ENCODE results near the gene FRMD4A.
"Not testable (repeated sequence)": the region's sequence is repeated elsewhere in the genome, so short reads cannot be mapped to it uniquely, and the experiment has no call there.

The FRMD4A gene

DNA sequence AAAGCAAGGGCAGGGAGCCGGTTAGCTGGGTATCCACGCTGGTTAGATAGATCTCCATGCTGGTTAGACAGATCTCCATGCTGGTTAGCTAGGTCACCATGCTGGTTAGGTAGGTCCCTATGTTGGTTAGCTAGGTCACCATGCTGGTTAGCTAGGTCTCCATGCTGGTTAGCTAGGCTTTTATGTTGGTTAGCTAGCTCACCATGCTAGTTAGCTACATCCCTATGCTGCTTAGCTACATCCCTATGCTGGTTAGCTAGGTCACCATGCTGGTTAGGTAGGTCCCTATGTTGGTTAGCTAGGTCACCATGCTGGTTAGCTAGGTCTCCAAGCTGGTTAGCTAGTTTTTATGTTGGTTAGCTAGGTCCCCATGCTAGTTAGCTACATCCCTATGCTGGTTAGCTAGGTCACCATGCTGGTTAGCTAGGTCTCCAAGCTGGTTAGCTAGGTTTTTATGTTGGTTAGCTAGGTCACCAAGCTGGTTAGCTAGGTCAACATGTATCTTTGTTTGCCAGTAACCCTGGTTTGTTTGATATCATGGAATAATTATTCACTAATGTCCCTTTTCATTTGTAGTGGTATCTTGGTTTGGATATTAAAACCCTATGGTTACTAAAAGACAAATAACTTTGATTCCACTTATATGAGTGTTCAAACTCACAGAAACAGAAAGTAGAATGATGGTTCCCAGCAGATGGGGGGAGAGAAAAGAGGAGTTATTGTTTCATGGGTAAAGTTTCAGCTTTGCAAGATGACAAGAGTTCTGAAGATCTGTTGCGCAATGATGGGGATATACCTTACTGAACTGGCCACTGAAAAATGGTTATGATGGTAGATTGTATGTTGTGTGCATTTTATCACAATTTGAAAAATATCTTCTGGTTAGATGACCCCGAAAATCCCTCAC, 607.7 kb downstream of the FRMD4A start:
- no peak for DNase-seq (ENCODE audit: low read depth, low spot score)

- DNase-seq (ENCODE audit: low read depth, low spot score), result no peak
Observed at GRCh38 chr10:13721486-13721885, 609.2 kb downstream of the FRMD4A start.

DNA sequence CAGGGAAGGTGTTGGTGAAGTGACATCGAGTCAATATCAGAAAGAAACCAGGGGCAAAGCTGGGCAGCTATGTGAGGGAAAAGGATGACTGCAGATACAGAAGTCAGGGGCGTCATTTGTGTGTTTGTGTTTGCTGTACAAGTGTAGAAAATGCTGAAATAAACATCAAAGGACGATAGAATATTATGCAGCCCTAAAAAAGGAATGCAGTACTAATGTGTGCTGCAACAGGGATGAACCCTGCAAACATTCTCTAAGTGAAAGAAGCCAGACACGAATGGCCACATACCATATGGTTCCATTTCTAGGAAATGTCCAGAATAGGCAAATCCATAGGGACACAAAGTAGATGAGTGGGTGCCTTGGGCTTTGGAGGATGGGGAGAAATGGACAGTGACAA, 610.0 kb downstream of the FRMD4A start:
- no peak for DNase-seq (ENCODE audit: low read depth, low spot score)

DNA sequence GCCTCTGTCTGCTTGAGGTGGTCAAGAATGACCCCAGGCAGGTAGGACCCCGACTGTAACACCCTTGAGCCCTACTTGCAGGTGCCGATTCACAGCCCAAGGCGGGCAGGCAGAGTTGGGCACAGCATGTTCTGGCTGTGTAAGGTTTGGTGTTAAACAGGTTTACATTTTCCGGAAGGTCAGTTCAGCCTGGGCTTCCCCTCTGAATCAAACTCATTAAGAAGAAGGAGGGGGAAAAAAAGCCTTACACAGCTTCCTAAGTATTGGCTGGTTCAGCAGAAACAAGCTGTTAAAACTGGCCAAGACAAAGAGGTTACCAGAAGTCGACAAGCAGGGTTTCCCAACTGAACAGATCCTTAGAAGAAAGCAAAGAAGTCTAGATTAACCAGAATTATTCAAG, 611.3 kb downstream of the FRMD4A start:
- DNase-seq (ENCODE audit: low read depth, low spot score), result no peak

DNA sequence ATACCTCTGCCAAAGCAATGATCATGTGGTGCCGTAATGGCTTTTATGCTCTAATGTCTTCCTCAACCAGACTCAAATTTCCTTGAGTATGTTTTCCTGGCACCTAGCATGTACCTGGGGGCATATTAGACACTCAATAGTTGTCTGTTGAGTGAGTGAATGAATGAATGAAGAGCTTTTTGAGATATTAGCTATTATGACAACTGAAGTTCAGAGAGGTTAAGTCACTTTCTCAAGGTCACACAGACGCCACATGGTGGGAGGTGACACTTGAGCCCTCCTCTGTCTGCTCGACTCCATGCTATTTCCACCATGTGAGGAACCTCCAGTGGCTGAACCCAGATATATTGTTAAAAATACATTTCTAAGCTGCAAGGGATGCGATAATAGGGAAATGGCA, 611.9 kb downstream of the FRMD4A start:
- no peak for DNase-seq (ENCODE audit: low read depth, low spot score)

DNA sequence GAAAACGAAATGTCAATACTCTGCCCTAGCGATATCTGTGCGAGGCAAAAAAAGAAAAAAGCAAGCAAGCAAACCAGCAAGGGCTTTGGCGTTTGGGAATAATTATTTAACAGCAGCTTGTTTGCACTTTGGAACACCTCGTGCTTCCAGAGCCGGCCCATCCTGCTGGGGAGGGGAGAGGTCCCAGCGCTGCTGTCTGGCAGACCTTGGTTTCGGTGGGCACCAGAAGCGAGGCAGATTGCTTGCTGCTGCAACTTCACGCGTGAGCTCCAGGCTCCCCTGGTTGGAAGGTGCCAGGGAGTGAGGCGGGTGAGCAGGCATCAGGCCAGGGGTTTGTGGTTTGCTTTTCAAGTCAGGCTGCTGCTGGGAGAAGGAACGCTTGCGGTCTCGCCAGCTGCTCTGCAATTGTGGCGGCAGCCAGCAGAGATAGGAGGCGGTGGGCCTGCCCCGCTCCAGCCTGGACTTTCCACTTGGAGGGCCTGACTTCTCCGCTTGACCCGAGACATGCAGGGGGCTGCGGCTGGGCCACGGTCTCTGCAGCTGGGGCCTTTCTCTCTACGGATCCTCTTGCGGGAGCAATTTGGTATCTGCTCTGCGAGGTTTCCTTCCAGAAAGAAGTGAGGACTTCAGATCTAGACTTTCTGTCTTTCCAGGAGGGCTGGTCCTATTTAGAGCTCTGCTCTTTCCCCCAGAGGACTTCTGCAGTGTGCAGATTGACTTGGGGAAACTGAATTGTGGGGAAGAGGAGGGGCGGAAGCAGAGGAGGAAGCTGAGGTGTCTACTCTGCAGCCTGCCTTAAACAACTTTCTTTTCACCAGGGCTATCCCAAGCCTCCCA, 612.6 kb downstream of the FRMD4A start:
- no peak for DNase-seq (ENCODE audit: low read depth, low spot score)

DNA sequence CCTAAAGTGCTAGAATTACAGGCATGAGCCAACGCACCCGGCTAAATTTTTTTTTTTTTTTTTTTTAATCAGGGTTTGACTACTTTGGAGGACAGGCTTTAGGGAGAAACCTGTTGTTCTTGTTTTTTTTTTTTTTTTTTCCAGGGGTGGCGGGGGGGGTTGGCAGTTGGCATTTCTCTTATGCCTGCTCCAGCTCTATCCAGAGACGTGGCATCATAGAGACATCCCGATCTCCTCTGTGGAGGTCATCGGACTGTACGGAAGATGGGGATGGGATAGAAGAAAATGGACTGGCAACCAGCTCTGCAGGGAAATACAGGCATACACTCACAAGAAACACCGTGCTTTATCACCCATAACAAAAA, 613.2 kb downstream of the FRMD4A start:
- DNase-seq (ENCODE audit: low read depth, low spot score), result no peak

DNA sequence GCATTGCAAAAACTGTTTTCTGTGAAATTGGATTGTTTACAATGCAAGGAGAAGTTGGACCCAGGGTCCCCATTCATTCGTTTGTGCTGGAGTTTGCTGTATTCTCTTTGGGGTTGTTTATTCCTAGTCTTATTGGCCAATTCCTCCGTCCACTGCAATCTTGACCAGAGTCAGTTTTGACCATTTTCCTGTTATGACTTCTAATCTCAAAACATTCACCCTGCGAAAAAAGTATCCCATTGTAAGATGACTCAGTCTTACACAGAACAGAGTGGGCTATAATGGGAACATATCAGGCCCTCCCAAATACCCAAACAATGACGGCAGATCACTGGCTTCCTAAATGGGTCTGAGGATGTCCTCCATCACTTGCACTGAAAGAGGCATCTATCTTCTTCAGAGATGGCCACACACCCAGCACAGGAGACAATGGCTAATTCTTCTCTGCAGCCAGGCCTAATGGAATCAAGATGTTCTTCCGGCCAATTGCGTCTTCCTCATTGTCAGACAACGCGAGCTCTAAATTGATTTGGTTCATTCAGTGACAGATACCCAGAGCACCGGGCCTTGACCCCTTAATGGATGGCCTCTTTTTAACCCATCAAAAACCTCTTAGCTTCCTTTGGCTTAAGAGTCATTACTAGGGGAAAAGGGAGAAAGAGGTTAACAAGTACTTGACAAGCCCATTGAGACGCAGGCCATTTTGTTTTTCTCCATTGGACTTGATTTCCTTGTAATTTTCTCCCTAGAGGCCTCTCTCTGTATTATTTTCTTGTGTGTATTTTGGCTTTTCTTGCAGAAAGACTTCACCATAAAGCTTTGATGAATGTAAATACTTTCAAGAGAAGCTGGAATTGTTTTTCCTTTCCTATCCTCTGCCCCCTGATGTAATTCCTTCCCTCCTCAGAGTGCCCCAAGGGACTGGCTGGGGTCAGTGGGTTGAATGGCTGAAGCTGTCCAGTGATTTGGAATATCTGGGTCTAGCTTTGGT, 614.3 kb downstream of the FRMD4A start:
- DNase-seq (ENCODE audit: low read depth, low spot score), result no peak

DNA sequence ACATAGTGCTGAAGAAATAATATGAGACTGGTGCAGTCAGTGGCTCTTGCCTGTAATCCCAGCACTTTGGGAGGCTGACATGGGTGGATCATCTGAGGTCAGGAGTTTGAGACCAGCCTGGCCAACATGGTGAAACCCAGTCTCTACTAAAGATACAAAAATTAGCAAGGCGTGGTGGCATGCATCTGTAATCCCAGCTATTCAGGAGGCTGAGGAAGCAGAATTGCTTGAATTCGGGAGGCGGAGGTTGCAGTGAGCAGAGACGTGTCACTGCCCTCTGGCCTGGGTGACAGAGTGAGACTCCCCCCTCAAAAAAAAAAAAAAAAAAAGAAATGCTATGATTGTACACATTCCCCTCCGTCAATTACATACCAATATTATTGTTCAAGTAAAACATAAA, 615.1 kb downstream of the FRMD4A start:
- DNase-seq (ENCODE audit: low read depth, low spot score), result not testable (repeated sequence)

GRCh38 chr10:13715100-13715499, 615.6 kb downstream of the FRMD4A start:
- DNase-seq (ENCODE audit: low read depth, low spot score), result no peak

DNA sequence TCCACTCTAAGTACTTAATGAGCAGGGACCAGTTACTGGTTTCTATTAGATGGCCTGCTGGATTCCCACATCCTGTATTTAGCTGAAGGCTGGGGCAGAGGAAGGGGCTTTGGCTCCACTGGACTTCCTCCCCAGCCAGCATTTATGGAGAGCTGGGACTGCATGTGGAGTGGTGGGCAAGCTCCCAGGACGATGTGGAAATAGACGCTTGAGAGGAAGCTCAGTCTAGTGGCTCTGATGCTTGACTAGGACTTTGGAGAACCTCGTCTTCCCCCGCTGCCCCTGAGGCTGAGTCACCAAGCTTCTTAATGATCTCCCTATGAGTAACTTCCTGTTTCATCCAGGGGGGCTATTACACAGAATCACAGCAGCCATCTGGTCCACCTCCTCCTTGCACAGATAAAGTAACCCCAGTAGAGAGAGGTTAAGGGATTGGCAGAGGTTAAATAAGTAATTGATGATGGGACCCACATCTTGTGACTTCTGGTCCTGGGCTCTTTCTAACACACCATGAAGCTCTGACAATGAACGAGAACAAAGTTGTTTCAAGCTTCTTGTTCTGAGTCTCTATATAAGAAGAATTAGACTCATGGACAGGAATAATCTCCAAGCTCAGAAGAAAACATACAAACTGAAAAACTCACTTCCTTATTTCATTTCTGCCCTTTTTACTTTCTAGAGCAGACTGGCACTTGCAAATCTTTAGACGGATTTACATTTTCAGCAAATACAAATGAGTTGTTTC, 617.7 kb downstream of the FRMD4A start:
- no peak for DNase-seq (ENCODE audit: low read depth, low spot score)

GRCh38 chr10:13712476-13712836, 618.3 kb downstream of the FRMD4A start:
- DNase-seq (ENCODE audit: low read depth, low spot score), result no peak

GRCh38 chr10:13711291-13711690, 619.4 kb downstream of the FRMD4A start:
- DNase-seq (ENCODE audit: low read depth, low spot score), result no peak

- no peak for DNase-seq (ENCODE audit: low read depth, low spot score)
Observed at GRCh38 chr10:13709931-13710650, 620.6 kb downstream of the FRMD4A start.

GRCh38 chr10:13708256-13708990, 622.3 kb downstream of the FRMD4A start:
- no peak for DNase-seq (ENCODE audit: low read depth, low spot score)

DNA sequence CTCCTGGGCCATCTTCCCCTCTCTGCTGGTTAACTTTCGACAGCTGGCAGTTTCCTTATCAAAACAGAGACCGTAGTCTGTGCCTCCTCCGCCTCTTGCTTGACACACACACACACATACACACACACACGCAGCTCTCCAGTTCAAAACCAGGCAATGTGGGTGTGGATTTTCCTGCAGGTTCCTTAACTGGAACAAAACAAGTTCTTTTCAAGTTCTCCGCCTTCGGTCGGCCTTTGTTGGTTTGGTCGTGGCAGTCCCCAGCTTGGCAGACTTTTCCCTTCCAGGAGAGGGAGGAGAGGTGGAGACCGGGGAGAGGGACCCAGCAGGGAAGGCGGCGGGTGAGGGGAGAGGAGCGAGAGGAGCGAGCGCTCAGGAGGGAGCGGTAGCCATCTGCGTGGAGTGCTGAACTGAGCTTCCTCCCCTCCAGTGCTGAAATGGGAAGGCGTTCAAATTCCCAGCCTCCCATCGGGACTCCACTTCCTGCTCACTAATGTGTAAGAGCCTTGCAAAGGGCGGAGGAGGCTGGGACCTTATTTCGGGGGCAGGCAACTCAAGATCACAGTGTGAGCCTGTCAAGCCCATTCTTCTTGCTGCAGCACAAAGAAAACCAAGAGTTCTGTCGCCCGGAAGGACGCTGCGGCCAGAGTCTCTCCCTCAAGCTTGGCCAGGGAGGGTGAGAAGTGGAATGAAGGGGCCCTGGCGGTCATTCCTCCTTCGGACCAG, 623.4 kb downstream of the FRMD4A start:
- no peak for DNase-seq (ENCODE audit: low read depth, low spot score)

GRCh38 chr10:13706604-13707003, 624.1 kb downstream of the FRMD4A start:
- DNase-seq (ENCODE audit: low read depth, low spot score), result no peak

DNA sequence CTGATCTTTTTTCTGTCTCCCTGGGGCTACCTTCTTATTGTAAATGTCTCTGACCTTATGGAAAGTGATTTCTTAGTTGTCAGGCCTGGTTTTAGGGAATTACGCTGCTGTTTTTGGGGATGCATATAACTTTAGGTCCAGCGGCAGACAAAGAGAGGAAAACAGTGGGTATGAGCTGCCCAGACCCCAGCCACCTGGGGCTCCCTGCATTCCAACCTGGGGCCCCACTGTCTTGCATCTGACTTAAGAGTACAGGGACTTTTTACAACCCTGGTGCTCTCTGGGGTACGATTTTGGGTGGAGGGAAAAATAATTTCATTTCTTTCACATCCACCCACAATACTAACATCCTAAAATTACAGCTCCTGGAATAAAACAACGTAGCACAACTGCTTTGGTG, 624.5 kb downstream of the FRMD4A start:
- no peak for DNase-seq (ENCODE audit: low read depth, low spot score)

Data from activated CD4-positive, CD25-positive, alpha-beta regulatory T cell treated with anti-CD3 and anti-CD28 coated beads, Interleukin-2, amount 50 U/mL, for 16 hours (primary cell).